NCI-H1105 (cell line): ENCODE measurements around the gene RHBG.

Source experiments
- DNase-seq: peaks from one replicate; lab custom pipeline; 2025; lab: John Stamatoyannopoulos, UW

Gene RHBG

DNA sequence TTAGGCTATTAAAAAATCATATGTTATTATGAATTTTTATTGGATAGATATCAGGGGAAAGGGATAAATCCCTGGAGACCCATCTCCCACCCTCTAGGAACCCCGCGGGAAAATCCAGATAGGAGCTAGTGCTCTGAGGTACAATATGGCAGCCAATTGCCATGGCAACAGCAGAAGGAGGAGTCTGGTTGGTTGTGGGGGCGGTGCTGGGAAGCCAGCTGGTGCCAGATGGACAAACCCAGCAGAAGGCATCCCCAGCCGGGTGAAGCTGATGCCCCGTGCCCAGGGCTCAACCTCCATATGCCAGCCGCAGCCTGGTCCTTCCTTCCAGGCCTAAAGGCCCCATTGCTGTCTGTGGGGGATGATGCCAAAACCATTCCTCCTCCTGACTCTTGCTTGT is 38.3 kb downstream of the RHBG start:
- no peak for DNase-seq

DNA sequence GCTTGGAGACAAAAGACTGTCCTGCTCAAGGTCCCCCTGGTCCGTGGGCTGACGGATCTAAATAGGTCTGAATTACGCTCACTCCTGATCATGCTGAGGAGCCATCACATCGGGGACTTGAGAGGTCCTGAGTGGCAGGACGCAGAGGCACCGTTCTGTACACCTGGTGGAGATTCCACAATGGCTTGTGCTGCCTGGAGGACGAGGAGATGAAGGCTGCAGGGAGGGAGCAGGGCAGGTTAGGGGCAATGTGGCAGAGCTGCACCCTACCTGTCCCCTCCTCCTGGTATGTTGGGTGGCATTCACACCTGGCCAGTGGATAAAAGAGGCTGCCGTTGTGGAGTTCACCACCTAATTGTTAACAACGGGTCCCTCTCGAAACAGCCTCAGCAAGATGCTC is 38.7 kb downstream of the RHBG start:
- no peak for DNase-seq

DNA sequence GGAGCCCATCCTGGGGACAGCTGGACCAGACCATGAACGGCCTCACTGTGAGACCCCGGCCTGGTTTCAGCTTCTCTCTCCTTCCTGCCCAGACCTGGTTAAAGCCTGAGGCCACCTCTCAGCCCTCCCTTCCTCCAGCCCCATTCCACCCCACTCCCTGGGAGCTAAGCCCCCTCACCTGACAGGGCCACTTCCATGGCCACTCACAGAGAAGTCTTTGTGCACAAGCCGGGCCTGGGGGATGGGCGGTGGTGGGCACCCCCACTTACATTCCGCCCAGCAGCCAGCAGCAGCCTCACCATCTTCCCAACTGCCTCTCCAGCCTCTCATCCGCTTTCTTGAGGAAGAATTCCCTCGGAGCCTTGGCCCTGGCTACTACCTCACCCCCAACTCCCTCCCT is 40.4 kb downstream of the RHBG start:
- DNase-seq, result no peak

DNA sequence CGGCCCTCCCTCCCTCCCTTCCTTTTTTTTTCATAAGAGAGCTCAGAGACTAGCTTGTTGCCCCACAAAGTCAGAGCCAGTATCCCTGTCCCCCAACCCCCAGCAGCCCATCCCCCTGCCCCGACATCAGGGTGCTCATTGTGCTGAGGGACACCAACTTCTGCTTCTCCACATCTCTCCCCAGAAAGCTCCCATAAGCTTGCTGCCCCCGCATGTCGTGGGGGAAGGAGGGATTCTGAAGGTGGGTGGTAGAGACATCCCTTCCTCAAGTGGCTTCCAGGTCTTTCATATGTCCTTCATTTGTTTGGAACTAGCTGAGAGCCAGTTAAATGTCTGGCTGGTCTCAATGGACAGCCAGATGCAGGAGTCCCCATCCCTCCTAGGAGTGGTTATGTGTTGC is 41.2 kb downstream of the RHBG start:
- no peak for DNase-seq

DNA sequence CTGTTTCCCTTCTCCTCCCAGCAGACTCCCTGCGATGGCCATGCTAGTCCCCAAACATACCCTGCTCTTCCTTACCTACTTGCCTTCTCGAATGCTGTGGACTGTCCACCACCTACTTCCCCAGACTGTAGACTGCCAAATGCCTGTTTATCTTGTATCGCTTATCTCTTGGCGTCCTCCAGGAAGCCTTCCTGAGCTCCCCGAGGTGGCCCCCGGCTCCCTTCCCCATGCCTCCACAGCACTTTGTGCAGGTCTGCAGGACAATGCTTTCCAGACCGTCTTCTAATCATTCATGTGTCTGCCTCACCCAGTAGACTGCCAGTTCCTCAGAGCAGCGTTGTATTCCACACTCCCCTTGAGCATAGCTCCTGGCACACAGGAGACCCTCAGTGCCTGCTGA is 41.7 kb downstream of the RHBG start:
- DNase-seq, result no peak

DNA sequence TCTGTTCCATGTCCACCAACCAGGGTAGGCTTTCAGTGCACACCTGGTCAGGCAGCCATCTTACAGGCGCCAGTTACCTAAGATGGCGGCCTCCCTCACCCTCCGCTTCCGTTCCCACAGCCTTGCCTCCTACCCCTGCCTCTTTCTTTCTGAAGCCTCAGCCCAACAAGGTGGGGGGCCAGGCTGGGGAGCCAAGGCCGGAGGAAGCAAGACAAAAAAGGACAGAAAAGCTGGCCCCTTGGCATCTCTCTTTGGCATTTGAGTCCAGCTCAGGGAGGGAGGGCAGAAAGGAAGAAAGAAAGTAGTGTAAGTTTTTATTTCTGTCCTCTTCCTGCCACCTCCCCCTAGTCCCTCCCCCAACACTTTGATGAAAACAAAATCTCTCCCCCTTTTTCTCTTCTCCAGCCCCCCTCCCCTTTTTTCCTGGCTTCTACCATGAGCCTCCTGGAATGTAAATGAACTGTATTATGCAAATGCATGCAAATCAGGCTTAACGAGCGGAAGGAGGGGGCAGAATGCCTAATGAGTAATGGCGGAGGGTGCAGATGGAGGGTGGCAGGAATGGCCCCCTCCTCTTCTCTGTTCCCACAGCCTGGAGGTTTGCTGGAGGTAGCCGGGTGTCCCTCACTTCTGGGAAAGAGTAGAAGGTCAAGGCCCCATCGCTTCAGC is 43.8 kb downstream of the RHBG start:
- DNase-seq, result no peak

DNA sequence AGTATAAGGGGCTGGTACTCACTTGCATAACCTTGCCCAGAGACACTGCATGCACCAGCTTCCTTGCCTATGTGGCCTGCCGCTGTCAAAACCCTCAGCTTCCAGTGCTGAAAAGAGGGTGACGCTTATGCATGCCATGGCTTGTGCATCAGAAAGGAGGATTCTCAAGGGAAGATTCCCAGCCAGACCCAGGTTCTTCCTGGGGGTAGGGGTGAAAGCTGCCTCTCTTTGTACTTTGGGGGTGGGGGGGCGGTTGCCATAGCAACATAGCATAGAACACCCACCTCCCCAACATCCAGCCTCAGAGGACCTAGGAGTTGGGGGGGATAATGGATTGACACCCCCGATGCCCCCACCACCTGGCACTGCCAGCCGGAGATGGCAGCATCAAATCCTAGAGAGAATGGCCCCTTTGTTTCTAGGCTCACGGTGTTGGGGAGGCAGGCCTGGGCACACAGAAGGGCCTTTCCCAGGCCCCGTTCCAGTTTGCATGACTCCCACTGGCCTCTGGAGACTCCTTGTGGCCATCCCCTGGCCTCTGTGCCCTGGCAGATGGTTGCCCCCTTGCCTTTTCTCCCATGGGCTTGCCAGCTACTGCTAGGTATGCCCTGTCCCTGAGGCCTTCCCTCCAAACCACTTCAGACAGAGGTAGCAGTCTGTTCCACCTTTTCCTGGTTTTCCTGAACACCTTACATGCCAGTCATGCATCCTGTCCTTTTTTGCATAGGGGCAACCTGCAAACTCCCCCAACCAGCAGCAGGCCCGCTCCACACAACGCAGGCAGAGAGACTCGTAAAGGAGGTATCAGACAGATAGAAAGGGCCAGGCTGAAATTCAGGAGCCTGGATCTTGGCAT is 44.6 kb downstream of the RHBG start:
- DNase-seq, result no peak

DNA sequence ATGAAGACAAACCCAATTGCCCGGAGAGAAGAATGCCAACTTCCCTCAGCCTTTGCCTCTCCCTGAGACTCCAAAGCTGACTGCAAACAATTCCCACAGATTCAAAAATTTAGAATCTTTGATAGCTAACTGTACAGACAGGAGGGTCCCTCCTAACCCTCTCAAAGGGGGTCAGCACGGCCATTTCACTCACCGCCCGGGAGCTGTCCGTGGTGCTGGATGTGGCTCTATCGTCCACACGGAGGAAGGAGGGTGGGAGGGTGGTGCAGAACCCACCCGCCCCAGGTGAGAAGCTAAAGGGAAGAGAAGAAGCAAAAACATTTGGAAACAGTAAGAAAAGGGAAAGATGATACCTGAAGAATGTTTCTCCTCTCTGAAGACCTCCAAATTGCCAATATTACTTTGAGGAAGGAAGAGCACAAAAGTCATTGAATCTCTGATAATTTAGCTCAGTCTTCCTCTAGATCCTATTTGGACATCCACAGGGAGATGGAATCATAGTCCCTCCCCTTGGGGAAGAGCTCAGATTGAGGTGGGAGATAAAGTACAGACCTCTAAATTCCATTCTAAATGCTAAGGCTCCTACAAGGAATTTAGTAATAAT is 45.6 kb downstream of the RHBG start:
- DNase-seq, result no peak

DNA sequence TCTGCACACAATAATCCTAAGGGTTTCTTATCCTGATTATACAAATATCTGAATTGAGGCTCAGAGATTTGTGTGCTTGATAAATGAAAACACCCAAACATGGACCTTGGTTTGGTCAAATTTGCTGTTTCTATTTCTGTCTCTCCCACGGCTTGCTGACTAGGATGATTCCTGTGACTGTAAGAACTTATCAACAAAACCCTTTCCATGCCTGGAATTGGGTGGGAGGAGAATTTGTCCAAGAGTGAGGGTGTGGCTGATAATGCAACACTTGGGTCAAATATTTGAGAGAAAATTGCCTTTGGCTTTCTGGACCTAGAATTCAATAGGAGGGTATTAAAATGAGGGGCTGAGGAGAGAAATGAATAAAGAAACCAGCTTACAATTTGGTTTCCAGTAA is 48.0 kb downstream of the RHBG start:
- DNase-seq, result no peak

DNA sequence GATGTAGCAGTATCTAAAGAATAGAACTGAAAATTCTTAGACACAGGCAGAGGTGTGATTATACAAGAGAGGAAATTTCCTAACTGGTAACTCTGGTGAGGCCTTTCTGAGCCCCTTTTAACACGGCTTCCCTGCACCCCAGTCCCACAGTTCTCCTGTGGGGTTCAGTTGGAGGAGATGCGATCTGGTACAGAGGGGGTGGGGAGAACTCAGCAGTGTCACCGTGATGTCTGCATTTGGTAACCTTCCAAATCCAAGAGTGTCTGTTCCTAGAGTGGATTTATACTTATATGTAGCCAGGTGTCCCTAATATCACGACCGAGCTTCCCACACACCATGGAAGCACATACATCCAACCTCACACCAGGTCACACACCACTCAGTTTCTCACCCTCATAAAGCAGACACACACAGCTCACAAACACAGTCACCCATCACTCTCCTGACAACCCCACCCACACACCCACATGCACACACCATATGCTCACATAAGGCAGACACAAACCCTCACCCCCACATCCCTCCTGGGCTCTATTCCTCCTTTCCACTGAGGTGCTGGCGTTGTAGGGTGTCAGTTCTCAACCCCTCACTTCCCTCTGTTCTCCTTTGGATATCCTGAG is 48.5 kb downstream of the RHBG start:
- DNase-seq, result no peak

DNA sequence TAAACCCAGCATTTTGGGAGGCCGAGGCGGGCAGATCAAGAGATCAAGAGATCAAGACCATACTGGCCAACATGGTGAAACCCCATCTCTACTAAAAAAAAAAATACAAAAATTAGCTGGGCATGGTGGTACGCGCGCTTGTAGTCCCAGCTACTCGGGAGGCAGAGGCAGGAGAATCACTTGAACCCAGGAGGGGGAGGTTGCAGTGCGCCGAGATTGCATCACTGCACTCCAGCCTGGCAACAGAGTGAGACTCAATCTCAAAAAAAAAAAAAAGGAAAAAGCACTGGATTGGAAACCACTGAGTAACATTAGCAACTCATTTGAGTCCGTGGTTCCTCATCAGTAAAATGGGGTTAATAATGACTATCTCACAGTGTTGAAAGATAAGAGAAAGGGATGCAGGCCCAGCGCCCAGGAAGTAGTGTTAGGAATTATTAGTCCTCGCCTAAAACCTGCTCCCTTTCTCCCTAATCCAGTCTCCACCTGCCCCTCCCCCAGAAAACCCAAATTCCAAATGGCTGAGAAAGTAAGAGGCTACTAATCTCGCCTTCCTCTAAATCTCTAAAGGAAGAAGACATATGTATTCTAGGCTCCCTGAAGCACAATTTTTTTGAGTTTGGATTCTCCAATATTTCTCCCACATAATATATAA is 49.5 kb downstream of the RHBG start:
- no peak for DNase-seq

DNA sequence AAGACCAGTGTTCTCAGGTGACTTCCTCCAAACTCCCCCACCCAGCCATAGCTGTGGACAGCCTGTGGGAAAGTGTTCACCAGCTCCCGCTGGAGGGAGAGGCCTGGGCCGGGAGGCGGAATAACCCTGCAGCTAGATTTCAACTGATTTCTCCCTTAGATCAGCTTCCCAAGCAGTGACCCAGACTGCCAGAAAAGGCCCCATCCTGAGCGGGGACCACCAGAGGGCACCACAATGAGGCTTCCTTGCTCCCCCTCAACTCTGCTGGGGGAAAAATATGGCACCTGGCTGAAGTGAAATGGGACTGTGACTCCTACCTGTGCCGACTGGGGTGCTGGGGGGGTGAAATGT is 50.8 kb downstream of the RHBG start:
- no peak for DNase-seq

DNA sequence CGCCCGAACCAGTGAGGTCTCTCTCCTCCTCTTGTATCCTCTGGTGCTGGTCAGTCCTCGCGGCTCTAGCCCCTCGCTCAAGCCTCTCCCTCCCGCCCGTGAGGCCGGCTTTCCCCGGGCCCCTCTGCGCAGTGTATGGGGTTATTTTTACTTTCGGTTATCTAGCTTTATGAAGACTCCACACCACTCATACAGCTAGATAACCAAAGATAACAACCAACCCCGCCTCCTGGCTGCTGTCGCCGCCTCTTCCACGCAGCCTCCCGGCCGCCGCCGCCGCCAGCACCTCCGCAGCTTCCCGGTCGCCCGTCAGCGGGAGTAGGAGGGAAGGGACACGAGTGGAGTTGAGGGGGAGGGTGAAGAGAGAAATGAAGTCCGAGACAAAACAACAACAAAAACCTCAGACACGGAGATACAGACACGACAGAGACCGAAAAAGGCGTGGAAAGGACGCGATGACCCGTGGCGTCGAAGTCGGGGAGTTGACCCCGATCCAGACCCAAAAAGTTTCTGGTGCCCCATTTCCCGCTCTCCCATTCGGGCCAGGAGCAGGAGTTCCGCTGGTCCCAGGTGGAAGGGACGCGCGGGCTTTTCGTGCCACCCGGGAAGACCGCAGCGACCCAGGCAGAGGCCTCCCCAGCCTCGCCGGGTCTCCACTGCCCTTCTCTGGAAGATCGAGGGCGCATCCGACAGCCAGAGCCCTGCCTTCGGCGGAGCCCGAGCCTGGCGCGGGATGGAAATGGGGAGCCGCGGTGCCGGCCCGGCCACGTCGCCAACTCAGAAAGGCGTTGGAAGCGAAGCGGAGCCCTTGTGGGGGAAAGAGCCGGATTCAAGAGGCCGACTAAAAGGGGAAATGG is 51.4 kb downstream of the RHBG start:
- DNase-seq, result no peak

DNA sequence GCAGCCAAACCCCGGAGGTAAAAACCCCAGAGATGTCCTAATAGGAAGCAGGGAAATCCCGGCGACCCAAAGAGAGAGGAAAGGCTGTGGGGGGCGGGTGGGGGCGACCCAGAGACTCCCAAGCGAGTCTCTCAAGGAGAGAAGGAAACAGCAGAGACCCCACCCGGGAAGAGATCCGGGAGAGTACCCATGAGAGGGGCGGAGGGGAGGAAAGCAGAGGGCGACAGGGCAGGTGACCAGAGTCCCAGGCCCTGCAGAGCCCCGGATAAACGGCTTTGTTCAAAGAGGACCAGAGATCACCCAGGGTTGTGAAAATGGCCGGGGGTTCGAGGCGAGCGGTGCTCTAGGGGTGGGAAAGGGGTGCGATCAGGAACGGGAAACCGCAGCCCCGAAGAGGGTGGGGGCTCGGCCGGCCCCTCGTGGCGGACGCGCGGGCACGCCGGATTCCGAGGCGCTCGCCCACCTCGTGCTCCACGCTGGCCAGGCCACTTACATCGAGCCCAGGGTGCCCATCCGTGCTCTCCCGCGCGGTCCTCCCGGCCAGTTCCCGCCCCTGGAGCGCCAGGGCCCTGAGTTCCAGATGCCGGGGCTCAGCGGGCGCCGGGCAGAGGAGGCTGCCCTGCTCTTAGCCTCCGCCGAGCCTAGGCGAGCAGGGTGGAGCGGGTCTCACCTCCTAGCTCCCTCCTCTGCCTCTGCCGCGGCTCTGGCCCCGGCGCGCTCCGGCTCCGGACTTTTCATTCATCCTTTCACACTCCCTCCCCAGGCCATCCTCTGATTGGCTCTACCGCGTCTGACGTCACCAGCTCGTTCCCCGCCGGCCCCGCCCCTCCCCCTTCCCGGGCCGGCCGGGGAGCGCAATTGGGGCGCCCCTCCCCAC is 52.3 kb downstream of the RHBG start:
- DNase-seq, result peak; percentile 81

DNA sequence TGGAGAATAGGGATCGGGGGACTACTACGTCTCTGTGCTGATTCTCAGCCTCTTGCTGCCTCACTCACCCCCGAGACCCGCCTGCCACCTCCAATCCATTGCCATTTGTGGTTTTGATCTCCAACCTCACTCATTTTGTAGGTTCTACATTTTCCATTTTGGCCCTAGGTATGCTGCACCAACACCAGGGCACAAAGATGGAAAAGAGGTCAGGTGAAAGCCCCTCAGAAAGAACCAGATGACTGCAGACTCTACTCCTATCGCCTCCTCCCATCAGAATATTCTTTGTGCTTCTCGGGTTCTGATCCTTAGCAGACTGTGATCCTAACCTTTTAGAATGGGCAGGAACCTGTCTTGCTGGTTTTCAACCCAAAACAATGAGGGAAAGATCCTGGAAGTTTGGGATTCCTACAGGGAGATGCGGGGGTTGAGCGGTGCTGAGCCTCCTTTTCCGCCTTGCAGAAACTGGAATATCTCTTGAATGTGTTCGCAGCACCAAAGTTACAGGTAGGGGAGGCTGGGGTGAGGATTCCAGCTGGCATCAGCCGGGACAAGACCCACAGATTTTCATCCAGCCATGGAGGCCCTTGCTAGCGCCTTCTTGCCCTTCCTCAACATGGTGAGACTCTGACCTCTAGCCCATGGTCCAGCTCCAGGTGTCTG is 53.1 kb downstream of the RHBG start:
- no peak for DNase-seq

DNA sequence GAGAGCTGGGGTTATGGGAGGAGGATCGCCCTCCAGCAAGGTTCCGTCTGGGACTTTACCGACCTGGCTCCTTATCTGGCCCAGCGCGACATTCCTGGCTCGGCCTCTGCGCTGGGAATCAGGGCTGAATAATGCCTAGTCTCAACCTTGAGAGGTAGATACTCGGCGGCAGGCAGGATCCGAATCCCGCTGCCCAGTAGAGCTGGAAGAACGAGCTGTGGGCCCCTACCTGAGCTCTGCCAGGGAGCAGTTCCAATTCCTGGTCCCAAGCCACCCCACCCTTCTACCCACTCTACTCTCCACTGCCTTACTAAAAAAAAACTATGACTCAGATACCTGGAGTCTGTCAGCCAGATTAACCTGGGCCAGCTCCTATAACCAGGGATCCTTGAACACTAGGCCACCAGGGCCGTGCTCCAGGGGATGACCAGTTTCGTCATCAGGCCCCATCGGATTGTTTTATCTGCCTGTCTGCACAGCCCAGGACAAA is 53.6 kb downstream of the RHBG start:
- DNase-seq, result no peak

DNA sequence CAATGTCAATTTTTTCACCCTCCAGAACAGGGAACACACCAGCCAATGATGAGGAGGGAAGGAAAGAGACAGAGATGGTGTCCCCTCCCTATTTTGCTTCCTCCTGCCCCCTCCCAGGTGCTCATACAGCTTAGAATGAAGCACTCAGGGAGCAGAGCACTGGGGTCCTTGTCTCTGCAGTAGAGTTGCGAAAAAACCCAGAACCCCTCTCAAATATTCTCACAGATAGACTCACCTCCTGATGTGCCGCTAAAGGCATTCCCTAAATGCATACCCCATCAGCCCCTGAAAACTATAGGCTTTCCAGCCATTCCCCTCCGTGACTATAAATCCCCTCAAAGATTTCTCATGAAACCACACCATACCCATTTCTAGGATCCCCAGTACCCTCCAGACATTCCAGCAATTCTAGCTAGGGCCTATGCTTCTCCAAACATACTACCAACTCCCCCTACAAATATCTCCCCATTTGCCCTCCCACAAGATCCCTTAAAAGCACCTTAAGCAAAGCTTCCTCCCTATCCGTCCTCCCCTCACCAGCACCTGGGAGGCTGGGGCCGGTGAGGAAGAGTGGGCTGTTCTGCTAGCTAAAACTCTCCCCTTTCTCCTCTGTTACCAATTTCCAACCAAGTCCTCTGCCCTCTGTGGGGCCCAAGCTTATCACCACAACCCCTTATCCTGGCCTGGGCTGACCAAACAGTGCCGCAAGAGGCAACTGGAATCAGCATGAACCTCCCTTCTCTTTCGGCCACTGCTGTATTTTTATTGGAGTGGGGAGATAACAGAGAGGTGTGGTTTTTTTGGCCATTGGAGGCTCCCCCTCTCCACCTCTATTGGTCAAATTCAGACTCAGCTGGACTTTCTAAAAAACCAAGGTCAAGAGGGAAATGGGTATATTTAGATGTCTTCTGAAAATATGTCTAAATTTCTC is 54.7 kb downstream of the RHBG start:
- DNase-seq, result no peak

DNA sequence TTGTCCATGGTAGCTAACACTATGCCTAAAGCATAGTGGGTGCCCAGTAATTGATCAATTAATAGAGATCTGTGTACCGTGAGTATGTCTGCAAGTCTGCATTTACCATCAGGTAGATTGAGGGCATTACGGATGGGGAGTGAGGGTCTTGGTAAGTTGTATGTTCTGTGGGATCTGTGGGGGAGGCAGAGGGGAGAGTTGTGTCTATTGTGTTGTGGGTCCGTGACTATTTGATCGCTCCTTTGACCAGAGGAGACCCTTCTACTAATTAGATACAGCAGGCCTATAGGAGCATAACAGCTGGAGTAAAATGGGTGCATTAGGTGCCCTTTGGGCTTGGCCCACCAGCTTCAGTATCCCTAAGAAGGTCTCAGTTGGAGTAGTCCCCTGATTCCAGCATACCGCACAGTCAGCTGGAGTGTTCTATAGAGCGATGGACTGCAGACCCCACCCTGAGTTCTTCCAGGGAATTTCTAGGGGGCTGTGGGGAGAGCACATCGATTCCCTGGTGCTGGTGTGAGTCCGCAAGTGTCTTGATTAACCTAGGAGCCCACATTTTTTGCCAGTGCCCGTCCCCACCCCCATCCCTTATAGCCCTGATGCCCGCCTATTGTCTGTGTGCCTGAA is 55.9 kb downstream of the RHBG start:
- no peak for DNase-seq
